ENCODE results near the gene RASD2. TPM values are rescaled to one million over a fixed set of nuclear protein-coding genes. Genes with fewer than 3 reads are reported as not detected.

RASD2 gene
- total and polyA plus RNA-seq, 10 of the 15 experiments (the other 5 are each of a cell fraction or from before 2014, with no cell fraction given): 0.03 TPM; not detected in 9

- TF ChIP-seq ZZZ3 (IDR thresholded peaks at IDR 0.05; ENCODE audit: control insufficient read depth, insufficient read length, low read depth) (no peak), SUZ12 (IDR thresholded peaks at IDR 0.05; ENCODE audit: unreplicated experiment) (no peak), STAT1 (conservative IDR thresholded peaks at IDR 0.05) (no peak), CHD1 (IDR thresholded peaks at IDR 0.05; ENCODE audit: low read depth, low read length) (no peak), NRF1 (conservative IDR thresholded peaks at IDR 0.05; ENCODE audit: low read depth, low read length) (no peak), RBBP5 (conservative IDR thresholded peaks at IDR 0.05) (no peak), DPF2 (IDR thresholded peaks at IDR 0.05) (no peak), STAT3 (IDR thresholded peaks at IDR 0.05; ENCODE audit: low read depth, low read length) (no peak), MTA3 (IDR thresholded peaks at IDR 0.05; ENCODE audit: borderline replicate concordance, low read length) (no peak)
Measured at GRCh38 chr22:35544827-35545226, 4.2 kb downstream of the RASD2 start (continued).

- H3K4me1 ChIP-seq (ENCODE audit: control insufficient read depth, insufficient read depth, low read length): no peaks in the 10 kb centered on the region
- no peaks in the 10 kb centered on the region for H3K9me3 ChIP-seq (replicated peaks; ENCODE audit: control insufficient read depth, insufficient read depth, low read length)
- 65% methylated on average over 18 of the region's 18 CpGs for WGBS (ENCODE audit: insufficient coverage, insufficient replicate concordance, low lambda C conversion rate, missing lambda C conversion rate)
- ChIA-PET RAD21 (ENCODE audit: unreplicated experiment) (interaction anchor here (0.6 to 1.6 kb wide), 2 partner anchors 196 to 216 kb away, joined by 4 read pairs; no protein-coding TSS in a partner anchor), SMC1A (ENCODE audit: uncharacterized antibody, unreplicated experiment) (no interaction called here), CTCF (no interaction called here), POLR2A (interaction anchor here (0.6 kb wide), 1 partner anchor 101 kb away, joined by 4 read pairs; no protein-coding TSS in a partner anchor)
- in situ Hi-C loops (cut with MboI): no loop called here
- no peak overlapping the region for H3K9ac ChIP-seq (ENCODE audit: control insufficient read depth, insufficient read depth, low read length)
- no peak overlapping the region for H3K4me2 ChIP-seq (ENCODE audit: control insufficient read depth, insufficient read depth)
- no peaks in the 10 kb centered on the region for H3K36me3 ChIP-seq (ENCODE audit: control insufficient read depth in 2 of 2, insufficient read depth in 2 of 2, low read length in 1 of 2)
- ATAC-seq (no peak), FAIRE-seq (no peak), DNase-seq (ENCODE audit: low read depth, low spot score) (no peak)
- no peaks in the 10 kb centered on the region for H4K20me1 ChIP-seq (ENCODE audit: control insufficient read depth, insufficient read depth)
- H3K4me3 ChIP-seq: no peak overlapping the region
- no peaks in the 10 kb centered on the region for H3K79me2 ChIP-seq (ENCODE audit: control insufficient read depth, insufficient read depth, low read length)
- no peak overlapping the region for H2AFZ ChIP-seq (ENCODE audit: control insufficient read depth, low read depth, low read length)
- intact Hi-C loops (cut with micrococcal nuclease; ENCODE audit: unreplicated experiment): no loop called here
- no peak overlapping the region for H3K27ac ChIP-seq (ENCODE audit: control insufficient read depth, insufficient read depth)
- BruUV-seq (replicated peaks): no TSS peak
- H3K27me3 ChIP-seq (replicated peaks in 1 of 2; ENCODE audit: control insufficient read depth in 2 of 2, insufficient read depth in 2 of 2, low read length in 1 of 2): peaks cover 5 to 6% of the 10 kb centered on the region in 2 experiments
- TF ChIP-seq POLR2AphosphoS2 (IDR thresholded peaks at IDR 0.05; ENCODE audit: low read depth, low read length) (no peak), GABPA (IDR thresholded peaks at IDR 0.05; ENCODE audit: low read depth) (no peak), ZNF207 (IDR thresholded peaks at IDR 0.05; ENCODE audit: borderline replicate concordance) (no peak), PRDM15 (CRISPR knock-in tag; IDR thresholded peaks at IDR 0.05) (no peak), IKZF2 (IDR thresholded peaks at IDR 0.05) (no peak), SIN3A (IDR thresholded peaks at IDR 0.05; ENCODE audit: low read depth, low read length) (no peak), ZNF592 (IDR thresholded peaks at IDR 0.05) (no peak), CBX5 (IDR thresholded peaks at IDR 0.05; ENCODE audit: low read depth) (no peak), STAT3 (IDR thresholded peaks at IDR 0.05; ENCODE audit: low read depth, low read length) (no peak), NFXL1 (IDR thresholded peaks at IDR 0.05; ENCODE audit: borderline replicate concordance) (no peak), ZNF622 (IDR thresholded peaks at IDR 0.05) (no peak)
Measured at GRCh38 chr22:35546886-35547285, 6.3 kb downstream of the RASD2 start.

All from GM12878 (cell line).